Aorta (tissue), 5 donors: ENCODE measurements around the gene KRT1. TPM values are rescaled to one million over a fixed set of nuclear protein-coding genes. Genes with fewer than 3 reads are reported as not detected.

Source experiments
- ATAC-seq: fragments of 200-7000 bp; cut with Tn5 transposase; one replicate; pipeline ENCODE4 v1.9.1; 2022; ENCODE audit warnings: moderate library complexity; ENCODE audit not compliant: low FRiP score
- DNase-seq, 2 donors: peaks; one replicate each; pipeline ENCODE4 v3.0.0-alpha.2; 2020
- H3K27ac ChIP-seq, 2 donors: one replicate each; pipeline ENCODE4 v1.5.1; 2013; ENCODE audit warnings: low read length in 2 of 2, mild to moderate bottlenecking in 2 of 2, moderate library complexity in 2 of 2, control low read depth in 1 of 2, inconsistent platforms in 1 of 2, low read depth in 1 of 2
- H3K27me3 ChIP-seq, 2 donors: one replicate each; pipeline ENCODE4 v1.6.1; 2013; ENCODE audit warnings: control low read depth in 1 of 2, low read length in 1 of 2, mild to moderate bottlenecking in 1 of 2, moderate library complexity in 1 of 2; ENCODE audit not compliant: insufficient read depth in 2 of 2, control insufficient read depth in 1 of 2
- H3K36me3 ChIP-seq, 2 donors: one replicate each; pipeline ENCODE4 v1.6.1; 2013; ENCODE audit warnings: control low read depth in 1 of 2, low read length in 1 of 2, mild to moderate bottlenecking in 1 of 2; ENCODE audit not compliant: insufficient read depth in 2 of 2, control insufficient read depth in 1 of 2
- H3K4me1 ChIP-seq, 2 donors: one replicate each; pipeline ENCODE4 v1.6.1; 2013; ENCODE audit warnings: low read length in 2 of 2, control low read depth in 1 of 2, mild to moderate bottlenecking in 1 of 2, moderate library complexity in 1 of 2; ENCODE audit not compliant: insufficient read depth in 2 of 2, control insufficient read depth in 1 of 2
- H3K4me3 ChIP-seq, 2 donors: one replicate each; pipeline ENCODE4 v1.5.1; 2013; ENCODE audit warnings: low read length in 2 of 2, control low read depth in 1 of 2, mild to moderate bottlenecking in 1 of 2
- H3K9me3 ChIP-seq: one replicate; pipeline ENCODE4 v1.6.1; 2013; ENCODE audit warnings: mild to moderate bottlenecking, low read length; ENCODE audit not compliant: control insufficient read depth
- WGBS, 2 donors: extraction: QIAGEN DNeasy Blood & Tissue Kit; methylation state at CpG; one replicate each; pipeline ENCODE4 v1.1.7; 2013; 5-methylcytosine and 5-hydroxymethylcytosine counted together
- intact Hi-C, 2 donors: fragments of 100-400 bp; cut with DNase I; formaldehyde crosslinking; loops; one replicate each; pipeline versions ENCODE4 v1.14.2 to v1.15.0; 2022
- polyA plus RNA-seq, 2 donors: library from polyadenylated mRNA; stranded (reverse); fragments of 200-250 nt; gene quantifications; one replicate each; pipeline ENCODE4 v1.2.3, GENCODE V29; 2013
- total RNA-seq, 2 donors: library from RNA; stranded (reverse); fragmentation: NEBNext Ultra II Directional; extraction: Animal tissue kit (Norgen Biotek cat#: 25700); gene quantifications; one replicate each; pipeline ENCODE4 v1.2.1, GENCODE V29; 2021
- donor health status: healthy with polysubstance abuse.
- donor health status: Bipolar disorder and iron deficiency.
- donor health status: DM: no; HTN: no; CAD: no.
- donor health status: DM: no; HTN: no; CAD: no.
- donor health status: DM: yes; HTN: yes; CAD: no.

The KRT1 gene
- total and polyA plus RNA-seq, 4 donors, result 0.51 TPM; not detected in 3

DNA sequence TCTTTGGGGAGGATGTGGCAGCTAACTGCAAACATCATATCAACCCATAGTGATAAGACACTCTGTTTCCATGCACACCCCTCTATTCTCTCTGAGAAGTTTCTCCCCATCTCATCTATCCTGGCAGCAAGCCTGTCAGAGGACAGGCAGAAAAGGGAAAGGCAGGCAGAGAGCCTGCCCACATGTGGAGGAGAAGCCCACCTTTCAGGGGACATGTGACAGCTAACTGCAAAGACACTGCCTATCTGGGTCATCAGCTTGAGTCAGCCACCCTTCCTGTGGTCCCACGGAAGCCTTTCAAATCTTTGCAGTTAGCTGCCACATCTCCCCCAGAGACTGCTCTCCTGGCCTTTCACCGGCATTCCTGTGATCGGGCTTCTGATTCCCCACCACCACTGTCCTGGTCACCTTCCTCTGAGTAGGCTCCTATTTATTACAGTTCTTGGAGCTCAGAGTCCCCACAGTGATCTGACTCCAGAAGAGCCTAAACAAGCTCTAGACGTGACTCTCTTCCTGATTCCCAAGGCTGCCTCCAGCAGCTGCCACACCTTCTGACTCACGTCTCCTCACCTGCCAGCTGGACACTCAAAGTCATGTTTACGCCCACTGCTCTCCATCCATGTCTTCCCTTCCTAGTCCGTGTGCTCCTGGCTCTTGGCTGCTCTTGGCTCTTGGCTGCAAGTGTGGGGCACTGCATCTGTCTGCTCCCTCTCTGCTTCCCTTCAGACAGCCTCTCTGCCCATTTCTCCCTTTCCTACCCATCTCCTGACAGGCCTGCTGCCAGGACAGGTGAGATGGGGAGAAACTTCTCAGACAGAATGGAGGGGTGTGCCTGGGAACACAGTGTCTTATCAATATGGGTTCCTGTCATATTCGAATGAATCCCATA, 7.5 kb upstream of the KRT1 start:
- Histone ChIP-seq H3K4me3 (no peak overlapping the region), H3K9me3 (peaks cover 1% of the 10 kb centered on the region), H3K27ac (no peak overlapping the region), H3K4me1 (no peaks in the 10 kb centered on the region), H3K36me3 (no peaks in the 10 kb centered on the region), H3K27me3 (peaks cover 0 to 2% of the 10 kb centered on the region in 2 donors)
- 73 to 75% methylated on average over 8 of the region's 8 CpGs for WGBS, 2 donors
- intact Hi-C loops, result no loop called here
- no peak for DNase-seq
- ATAC-seq, result no peak

DNA sequence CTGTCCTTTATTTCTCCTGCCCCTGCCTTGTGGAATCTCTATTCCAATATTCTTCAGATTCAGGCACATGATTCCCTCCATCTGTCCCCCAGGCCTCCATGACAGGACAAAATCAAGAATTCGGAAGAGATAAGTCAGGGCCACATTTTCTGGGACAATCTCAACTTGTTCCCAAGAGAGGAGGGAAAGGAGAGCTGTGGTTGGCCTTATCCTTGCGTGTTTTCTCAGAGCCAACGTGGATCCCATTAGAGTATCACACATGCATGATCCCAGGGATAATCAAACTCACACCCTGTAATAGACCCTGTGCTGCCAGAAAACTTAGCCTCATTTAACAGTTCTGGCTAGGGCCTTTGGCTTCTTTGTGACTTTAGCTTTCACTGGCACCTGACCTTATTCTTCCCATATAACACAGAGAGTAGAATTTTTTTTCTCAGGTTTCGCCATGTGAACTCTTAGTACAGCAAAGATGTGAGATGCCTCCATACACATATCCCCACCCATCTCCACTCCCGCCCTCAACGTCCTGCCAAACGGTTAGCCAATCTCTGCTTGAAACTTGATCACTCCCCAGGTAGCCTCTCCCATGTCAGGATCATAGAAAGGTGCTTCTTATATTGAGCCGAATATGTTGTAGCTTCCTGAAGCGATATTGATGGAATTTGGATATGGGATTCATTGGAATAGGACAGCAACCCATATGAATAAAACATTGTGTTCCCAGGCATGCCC, 6.7 kb upstream of the KRT1 start:
- WGBS, 2 donors, result 77 to 80% methylated on average over 9 of the region's 9 CpGs
- ATAC-seq, result no peak
- no peaks in the 10 kb centered on the region for H3K36me3 ChIP-seq

DNA sequence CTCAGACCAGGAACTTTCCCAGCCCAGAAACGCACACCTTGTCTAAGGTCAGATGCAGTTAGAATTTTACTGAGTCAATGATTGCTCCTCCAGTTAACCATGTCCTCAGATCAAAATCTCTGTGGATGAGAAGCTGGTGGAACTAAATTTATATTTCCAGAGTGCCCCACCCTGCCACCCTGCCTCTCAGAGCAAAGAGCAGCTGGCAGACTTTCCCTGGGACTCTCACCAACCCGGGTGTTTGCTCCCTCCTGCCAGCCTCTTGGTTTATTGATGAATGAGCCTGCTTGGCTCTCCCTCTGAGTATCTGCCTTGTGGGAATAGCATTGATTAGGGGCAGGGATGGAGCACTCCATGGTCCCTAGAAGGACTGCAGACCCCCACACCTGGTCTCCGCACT, 5.9 kb upstream of the KRT1 start:
- peaks cover 1% of the 10 kb centered on the region for H3K9me3 ChIP-seq
- peaks cover 0 to 2% of the 10 kb centered on the region in 2 donors for H3K27me3 ChIP-seq
- no peaks in the 10 kb centered on the region for H3K4me1 ChIP-seq
- DNase-seq, result no peak
- WGBS, 2 donors, result 73% methylated on average over 3 of the region's 3 CpGs
- intact Hi-C loops, result no loop called here
- ATAC-seq, result no peak
- no peak overlapping the region for H3K27ac ChIP-seq
- H3K36me3 ChIP-seq, result no peaks in the 10 kb centered on the region
- no peak overlapping the region for H3K4me3 ChIP-seq

More for the DNA sequence above, 6.7 kb upstream of the KRT1 start:
- Histone ChIP-seq H3K4me1 (no peaks in the 10 kb centered on the region), H3K27ac (no peak overlapping the region), H3K9me3 (peaks cover 1% of the 10 kb centered on the region), H3K4me3 (no peak overlapping the region), H3K27me3 (peaks cover 0 to 2% of the 10 kb centered on the region in 2 donors)
- intact Hi-C loops, result no loop called here
- DNase-seq, result no peak

GRCh38 chr12:52685406-52685890, 5.2 kb upstream of the KRT1 start:
- no peak for ATAC-seq
- Histone ChIP-seq H3K27ac (no peak overlapping the region), H3K27me3 (peaks cover 0 to 2% of the 10 kb centered on the region in 2 donors), H3K9me3 (peaks cover 1% of the 10 kb centered on the region), H3K36me3 (no peaks in the 10 kb centered on the region), H3K4me1 (no peaks in the 10 kb centered on the region), H3K4me3 (no peak overlapping the region)
- no peak for DNase-seq
- WGBS, 2 donors, result 68 to 73% methylated on average over 6 of the region's 6 CpGs
- intact Hi-C loops, result no loop called here

DNA sequence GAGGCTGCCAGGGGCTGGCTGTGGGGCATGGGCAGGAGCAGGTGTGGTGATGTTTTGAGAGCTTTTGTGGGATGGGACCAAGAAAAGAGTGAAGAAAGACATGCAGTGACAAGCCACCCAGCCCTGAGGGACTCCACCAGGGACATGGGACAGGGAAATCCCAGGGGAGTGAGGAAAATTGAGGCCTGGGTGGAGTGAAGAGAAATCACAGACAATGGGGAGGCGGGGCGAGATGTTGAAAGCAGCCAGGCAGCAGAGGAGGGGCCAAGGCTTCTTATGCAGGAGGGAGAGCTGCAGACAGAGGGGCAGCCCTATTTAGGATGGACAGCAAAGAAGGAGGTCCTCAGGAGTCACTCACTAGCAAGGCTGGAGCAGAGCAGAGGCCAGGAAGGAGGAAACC, 4.2 kb upstream of the KRT1 start:
- Histone ChIP-seq H3K36me3 (no peaks in the 10 kb centered on the region), H3K27me3 (peaks cover 0 to 2% of the 10 kb centered on the region in 2 donors), H3K4me1 (no peaks in the 10 kb centered on the region), H3K27ac (no peak overlapping the region), H3K4me3 (no peak overlapping the region), H3K9me3 (peaks cover 1% of the 10 kb centered on the region)
- intact Hi-C loops, result no loop called here
- WGBS, 2 donors, result 79 to 84% methylated on average over 2 of the region's 2 CpGs
- ATAC-seq, result no peak
- DNase-seq, result no peak

- intact Hi-C loops, result no loop called here
- 78 to 86% methylated on average over 12 of the region's 12 CpGs for WGBS, 2 donors
- Histone ChIP-seq H3K9me3 (peaks cover 1% of the 10 kb centered on the region), H3K4me3 (no peak overlapping the region), H3K27me3 (peaks cover 0 to 2% of the 10 kb centered on the region in 2 donors), H3K36me3 (no peaks in the 10 kb centered on the region), H3K27ac (no peak overlapping the region), H3K4me1 (no peaks in the 10 kb centered on the region)
- no peak for DNase-seq
- ATAC-seq, result no peak
These were observed 3.5 kb upstream of the KRT1 start for GRCh38 chr12:52683575-52684300.

DNA sequence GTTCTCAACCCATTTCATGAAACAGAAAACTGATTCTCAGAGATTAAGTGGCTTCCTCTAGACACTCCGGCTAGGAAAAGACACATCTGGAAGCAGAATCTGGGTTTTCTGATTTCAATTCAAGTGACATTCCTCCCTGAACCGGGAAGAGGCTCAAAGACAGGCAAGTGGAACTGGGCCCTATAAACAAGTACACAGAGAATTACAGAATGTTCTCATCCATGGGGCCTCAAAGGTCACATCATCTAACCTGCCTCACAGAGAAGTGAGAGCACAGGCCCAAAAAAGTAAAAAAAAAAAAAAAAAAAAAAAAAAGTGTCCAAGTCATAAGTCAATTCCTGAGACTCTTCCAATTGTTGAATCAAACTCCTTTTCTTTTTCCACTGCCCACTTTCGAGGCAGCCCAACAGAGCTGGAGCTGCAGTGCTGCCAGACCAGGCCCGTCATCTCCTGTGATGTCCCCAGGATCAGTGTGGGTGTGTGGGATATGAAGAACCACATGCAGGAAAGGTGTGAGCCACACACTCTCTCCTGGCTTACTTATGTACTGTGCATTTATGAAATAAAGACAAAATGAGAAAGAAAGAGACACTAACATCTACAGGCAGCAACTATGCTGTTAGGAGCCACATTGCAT, 2.8 kb upstream of the KRT1 start:
- H3K9me3 ChIP-seq, result no peaks in the 10 kb centered on the region
- DNase-seq (no peak), ATAC-seq (no peak)
- intact Hi-C loops, result no loop called here
- no peak overlapping the region for H3K4me3 ChIP-seq
- H3K27me3 ChIP-seq, result no peaks in the 10 kb centered on the region
- no peaks in the 10 kb centered on the region for H3K4me1 ChIP-seq
- no peak overlapping the region for H3K27ac ChIP-seq
- WGBS, 2 donors, result 88 to 90% methylated on average over 4 of the region's 4 CpGs
- H3K36me3 ChIP-seq, result no peaks in the 10 kb centered on the region

- intact Hi-C loops, result no loop called here
- H3K4me1 ChIP-seq, result no peaks in the 10 kb centered on the region
- no peaks in the 10 kb centered on the region for H3K27me3 ChIP-seq
- 74 to 85% methylated on average over 2 of the region's 2 CpGs for WGBS, 2 donors
- no peaks in the 10 kb centered on the region for H3K36me3 ChIP-seq
- no peaks in the 10 kb centered on the region for H3K9me3 ChIP-seq
- H3K27ac ChIP-seq, result no peak overlapping the region
- ATAC-seq (no peak), DNase-seq (no peak)
- no peak overlapping the region for H3K4me3 ChIP-seq
These were observed 2.1 kb upstream of the KRT1 start for GRCh38 chr12:52682381-52682660.
